Vagina (tissue), 2 donors: ENCODE data around the gene KMT5B.

Experiments
- CTCF ChIP-seq, 3 experiments: fragments of 450-650 bp in 2 of 3; fragments of 200-600 bp in 1 of 3; sonication (generic) in 1 of 3; IDR thresholded peaks; one replicate each; pipeline ENCODE4 v1.5.1; 2017 to 2019; ENCODE audit warnings: antibody characterized with exemption in 3 of 3, mild to moderate bottlenecking in 2 of 3, moderate library complexity in 2 of 3
- POLR2A ChIP-seq, 2 donors: fragments of 450-650 bp; IDR thresholded peaks; one replicate each; pipeline ENCODE4 v1.6.1; 2017; ENCODE audit warnings: antibody characterized with exemption in 2 of 2, mild to moderate bottlenecking in 2 of 2, moderate library complexity in 2 of 2

- TF ChIP-seq POLR2A (IDR thresholded peaks at IDR 0.05): no peak
- no peak for TF ChIP-seq CTCF (IDR thresholded peaks at IDR 0.05)
Observed at GRCh38 chr11:68254421-68254820, 41.3 kb upstream of the KMT5B start.
